ENCODE data around the gene HLA-A.
A peak's percentile ranks its signal among the peaks of the same experiment; 100 is the strongest.
"Not testable (repeated sequence)": the region's sequence is repeated elsewhere in the genome, so short reads cannot be mapped to it uniquely, and the experiment has no call there.

Gene HLA-A

GRCh38 chr6:29958046-29958445 is 15.7 kb downstream of the HLA-A start:
- Histone ChIP-seq H3K9ac (no peak overlapping the region), H3K4me1 (peaks cover 5% of the 10 kb centered on the region; the same call in 1 of the 2 replicates), H3K4me3 (no peak overlapping the region), H3K36me3 (no peaks in the 10 kb centered on the region), H3K4me2 (no peak overlapping the region), H3K27ac (no peak overlapping the region), H4K20me1 (no peaks in the 10 kb centered on the region), H3K9me3 (no peaks in the 10 kb centered on the region), H3K27me3 (no peaks in the 10 kb centered on the region)
- no peak for TF ChIP-seq Cebpa-rat (IDR thresholded peaks at IDR 0.05)

GRCh38 chr6:29958921-29959320 is 16.6 kb downstream of the HLA-A start:
- no peak overlapping the region for H3K4me2 ChIP-seq
- H3K9me3 ChIP-seq, result no peaks in the 10 kb centered on the region
- H3K4me1 ChIP-seq, result peaks cover 6% of the 10 kb centered on the region; the same call in 1 of the 2 replicates
- no peak for TF ChIP-seq Cebpa-rat (IDR thresholded peaks at IDR 0.05)
- H4K20me1 ChIP-seq, result no peaks in the 10 kb centered on the region
- no peaks in the 10 kb centered on the region for H3K27me3 ChIP-seq
- H3K4me3 ChIP-seq, result no peak overlapping the region
- no peak overlapping the region for H3K27ac ChIP-seq
- H3K9ac ChIP-seq, result no peak overlapping the region
- H3K36me3 ChIP-seq, result no peaks in the 10 kb centered on the region

- Histone ChIP-seq H3K9me3 (no peaks in the 10 kb centered on the region), H3K9ac (no peak overlapping the region), H3K4me3 (no peak overlapping the region), H4K20me1 (no peaks in the 10 kb centered on the region), H3K27me3 (no peaks in the 10 kb centered on the region), H3K36me3 (no peaks in the 10 kb centered on the region), H3K4me1 (peaks cover 11% of the 10 kb centered on the region), H3K4me2 (peak overlapping the region; percentile 40; the same call in 1 of the 2 replicates), H3K27ac (no peak overlapping the region)
- TF ChIP-seq Cebpa-rat (IDR thresholded peaks at IDR 0.05), result no peak
Measured at GRCh38 chr6:29959467-29959866, 17.1 kb downstream of the HLA-A start.

GRCh38 chr6:29961966-29962365 is 19.6 kb downstream of the HLA-A start:
- Histone ChIP-seq H3K4me2 (peak overlapping the region; percentile 30; the same call in 1 of the 2 replicates), H3K9ac (no peak overlapping the region), H3K27ac (no peak overlapping the region), H3K36me3 (no peaks in the 10 kb centered on the region), H3K4me3 (no peak overlapping the region), H3K9me3 (no peaks in the 10 kb centered on the region), H3K4me1 (peaks cover 33% of the 10 kb centered on the region), H4K20me1 (no peaks in the 10 kb centered on the region), H3K27me3 (no peaks in the 10 kb centered on the region)
- TF ChIP-seq Cebpa-rat (IDR thresholded peaks at IDR 0.05), result no peak

GRCh38 chr6:29963697-29964096 is 21.4 kb downstream of the HLA-A start:
- H3K4me2 ChIP-seq, H4K20me1 ChIP-seq, H3K4me3 ChIP-seq, H3K9me3 ChIP-seq, H3K27me3 ChIP-seq, H3K36me3 ChIP-seq, H3K9ac ChIP-seq: not testable (repeated sequence)
- peaks cover 48% of the 10 kb centered on the region for H3K4me1 ChIP-seq
- H3K27ac ChIP-seq, result peak overlapping the region; percentile 96; the same call in 1 of the 2 replicates

GRCh38 chr6:29964518-29964886 is 22.2 kb downstream of the HLA-A start:
- H3K4me2 ChIP-seq, result peak overlapping the region; percentile 91
- no peaks in the 10 kb centered on the region for H3K9me3 ChIP-seq
- no peaks in the 10 kb centered on the region for H4K20me1 ChIP-seq
- no peaks in the 10 kb centered on the region for H3K27me3 ChIP-seq
- peaks cover 46% of the 10 kb centered on the region for H3K4me1 ChIP-seq
- peak overlapping the region; percentile 66 for H3K4me3 ChIP-seq
- H3K9ac ChIP-seq, result peak overlapping the region; percentile 84
- peak overlapping the region; percentile 96 for H3K27ac ChIP-seq
- TF ChIP-seq Cebpa-rat (IDR thresholded peaks at IDR 0.05), result no peak
- H3K36me3 ChIP-seq, result no peaks in the 10 kb centered on the region

- Histone ChIP-seq H3K27me3 (no peaks in the 10 kb centered on the region), H4K20me1 (no peaks in the 10 kb centered on the region), H3K27ac (peak overlapping the region; percentile 96), H3K4me1 (peaks cover 43% of the 10 kb centered on the region), H3K9ac (peak overlapping the region; percentile 84), H3K36me3 (no peaks in the 10 kb centered on the region), H3K9me3 (no peaks in the 10 kb centered on the region), H3K4me3 (peak overlapping the region; percentile 66), H3K4me2 (peak overlapping the region; percentile 91)
- TF ChIP-seq Cebpa-rat (IDR thresholded peaks at IDR 0.05), result no peak
Measured at GRCh38 chr6:29964887-29965562, 22.7 kb downstream of the HLA-A start.

GRCh38 chr6:29965563-29965872 is 23.2 kb downstream of the HLA-A start:
- Histone ChIP-seq H3K4me2 (peak overlapping the region; percentile 91), H3K27ac (peak overlapping the region; percentile 96), H3K9me3 (no peaks in the 10 kb centered on the region), H3K4me1 (peaks cover 43% of the 10 kb centered on the region), H4K20me1 (no peaks in the 10 kb centered on the region), H3K4me3 (peak overlapping the region; percentile 66), H3K27me3 (no peaks in the 10 kb centered on the region), H3K9ac (peak overlapping the region; percentile 84), H3K36me3 (no peaks in the 10 kb centered on the region)
- TF ChIP-seq Cebpa-rat (IDR thresholded peaks at IDR 0.05), result no peak

- no peak for TF ChIP-seq Cebpa-rat (IDR thresholded peaks at IDR 0.05)
- Histone ChIP-seq H3K9me3 (no peaks in the 10 kb centered on the region), H3K27ac (peak overlapping the region; percentile 96), H3K27me3 (no peaks in the 10 kb centered on the region), H3K4me1 (peaks cover 43% of the 10 kb centered on the region), H3K4me3 (peak overlapping the region; percentile 66), H3K4me2 (peak overlapping the region; percentile 91), H3K9ac (peak overlapping the region; percentile 84), H3K36me3 (no peaks in the 10 kb centered on the region), H4K20me1 (no peaks in the 10 kb centered on the region)
Measured at GRCh38 chr6:29965873-29966601, 23.7 kb downstream of the HLA-A start.

GRCh38 chr6:29967379-29968010 is 25.2 kb downstream of the HLA-A start:
- H3K4me2 ChIP-seq, result peak overlapping the region; percentile 91
- no peak for TF ChIP-seq Cebpa-rat (IDR thresholded peaks at IDR 0.05)
- H3K4me3 ChIP-seq, result no peak overlapping the region
- no peaks in the 10 kb centered on the region for H3K9me3 ChIP-seq
- H4K20me1 ChIP-seq, result no peaks in the 10 kb centered on the region
- H3K9ac ChIP-seq, result no peak overlapping the region
- no peaks in the 10 kb centered on the region for H3K27me3 ChIP-seq
- H3K4me1 ChIP-seq, result peaks cover 49% of the 10 kb centered on the region
- peak overlapping the region; percentile 96 for H3K27ac ChIP-seq
- H3K36me3 ChIP-seq, result no peaks in the 10 kb centered on the region

All from BLaER1 (cell line).